Large intestine (tissue), 3 donors: ENCODE measurements around the gene WNT2. TPM values are rescaled to one million over a fixed set of nuclear protein-coding genes. Genes with fewer than 3 reads are reported as not detected.

Experiments used
- DNase-seq, 2 donors: peaks; one replicate each; pipeline versions ENCODE4 v3.0.0 to v3.0.0-alpha.2; 2013
- H3K27ac ChIP-seq: one replicate; pipeline ENCODE4 v1.5.1; 2013; ENCODE audit warnings: low read length
- H3K27me3 ChIP-seq: 2 replicates; pipeline ENCODE4 v1.6.1; 2013; ENCODE audit warnings: low read length; ENCODE audit not compliant: control insufficient read depth, insufficient read depth
- H3K36me3 ChIP-seq: 2 replicates; pipeline ENCODE4 v1.6.1; 2013; ENCODE audit warnings: low read length; ENCODE audit not compliant: control insufficient read depth, insufficient read depth
- H3K4me1 ChIP-seq: one replicate; pipeline ENCODE4 v1.6.1; 2013; ENCODE audit warnings: low read length; ENCODE audit not compliant: control insufficient read depth, insufficient read depth
- H3K4me3 ChIP-seq: one replicate; pipeline ENCODE4 v1.5.1; 2013; ENCODE audit warnings: low read length
- H3K9me3 ChIP-seq: one replicate; pipeline ENCODE4 v1.6.1; 2013; ENCODE audit warnings: mild to moderate bottlenecking, low read depth, low read length, moderate library complexity; ENCODE audit not compliant: control insufficient read depth
- WGBS: methylation state at CpG from one replicate; pipeline ENCODE4 v1.1.5; 2013; ENCODE audit warnings: low lambda C conversion rate; ENCODE audit not compliant: insufficient coverage; 5-methylcytosine and 5-hydroxymethylcytosine counted together
- polyA plus RNA-seq: library from polyadenylated mRNA; unstranded; fragments of 120-200 nt; gene quantifications from one replicate; pipeline ENCODE4 v1.2.1, GENCODE V29; 2013

WNT2 gene
- polyA plus RNA-seq, 1 donor = 0.25 TPM

DNA sequence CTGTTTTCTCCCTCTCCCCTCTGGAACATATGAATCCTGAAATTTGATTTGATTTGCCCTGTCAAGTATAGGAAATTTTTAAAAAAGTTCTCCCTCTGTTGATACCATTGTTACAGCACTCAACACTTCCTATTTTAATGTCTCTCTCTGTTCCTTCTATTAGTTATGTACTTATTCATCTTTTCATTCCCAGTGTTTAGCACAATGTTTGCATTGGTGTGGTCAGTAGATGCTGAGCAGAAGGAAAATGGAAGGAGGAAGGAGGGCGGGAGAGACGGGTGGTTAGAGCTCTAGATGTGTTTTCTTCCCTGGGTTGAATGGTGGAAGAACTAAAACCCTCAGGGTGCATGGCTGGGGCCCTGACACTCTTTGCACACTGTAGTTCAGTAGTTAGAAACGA, 79.5 kb downstream of the WNT2 start:
- Histone ChIP-seq H3K36me3 (no peaks in the 10 kb centered on the region), H3K9me3 (peaks cover 2% of the 10 kb centered on the region), H3K4me1 (no peaks in the 10 kb centered on the region), H3K27me3 (peaks cover 4% of the 10 kb centered on the region), H3K27ac (no peak overlapping the region), H3K4me3 (no peak overlapping the region)
- no CpG with 5 or more reads among the region's 3 CpGs for WGBS
- DNase-seq = no peak

DNA sequence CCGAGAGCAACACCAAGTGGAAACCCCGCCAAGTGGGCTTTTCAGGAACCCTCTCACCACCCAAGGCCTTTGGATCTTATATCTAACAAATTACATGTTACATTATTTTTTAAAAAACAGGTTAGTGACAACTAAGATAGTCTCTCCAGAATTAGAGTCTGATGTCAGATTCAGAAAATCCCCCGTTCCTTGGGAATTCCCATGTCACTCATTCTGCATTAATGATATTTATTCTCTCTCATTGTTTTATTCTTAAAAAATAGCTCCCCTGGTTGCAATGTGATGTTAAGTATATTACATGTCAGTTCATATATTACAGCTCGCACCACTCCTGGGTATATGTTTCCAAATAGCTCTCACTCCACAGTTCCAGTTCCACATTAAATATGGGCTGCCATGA, 81.8 kb downstream of the WNT2 start:
- Histone ChIP-seq H3K27ac (no peak overlapping the region), H3K36me3 (no peaks in the 10 kb centered on the region), H3K4me1 (no peaks in the 10 kb centered on the region), H3K9me3 (peaks cover 2% of the 10 kb centered on the region), H3K4me3 (no peak overlapping the region), H3K27me3 (peaks cover 4% of the 10 kb centered on the region)
- 100% methylated on average over 1 of the region's 4 CpGs for WGBS
- no peak for DNase-seq

- Histone ChIP-seq H3K9me3 (peaks cover 4% of the 10 kb centered on the region), H3K4me3 (no peak overlapping the region), H3K4me1 (no peaks in the 10 kb centered on the region), H3K27me3 (peaks cover 4% of the 10 kb centered on the region), H3K27ac (no peak overlapping the region), H3K36me3 (no peaks in the 10 kb centered on the region)
- WGBS = 80% methylated on average over 1 of the region's 7 CpGs
- no peak for DNase-seq
Measured at GRCh38 chr7:117238937-117239336, 83.9 kb downstream of the WNT2 start.

DNA sequence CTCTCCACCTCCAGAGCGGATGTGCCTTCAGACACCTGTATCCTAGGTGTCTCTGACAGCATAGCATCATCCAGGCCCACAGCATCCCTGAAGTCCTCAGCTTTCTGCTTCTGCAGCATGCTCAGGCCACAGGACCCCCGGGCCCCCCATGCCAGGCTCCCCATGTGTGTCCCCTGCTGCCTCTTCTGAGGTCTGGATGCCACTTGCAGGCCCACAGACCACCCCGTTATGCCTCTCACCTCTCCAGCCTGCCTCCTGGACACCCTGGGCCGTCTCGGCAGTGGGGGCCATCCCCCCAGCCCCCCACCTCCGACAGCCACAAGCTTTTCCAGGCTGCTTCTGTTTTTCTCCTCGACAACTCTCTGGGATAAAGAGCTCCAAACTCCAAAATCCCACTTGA, 84.4 kb downstream of the WNT2 start:
- Histone ChIP-seq H3K27ac (no peak overlapping the region), H3K36me3 (no peaks in the 10 kb centered on the region), H3K9me3 (peaks cover 4% of the 10 kb centered on the region), H3K4me3 (no peak overlapping the region), H3K4me1 (no peaks in the 10 kb centered on the region), H3K27me3 (peaks cover 4% of the 10 kb centered on the region)
- 100% methylated on average over 1 of the region's 7 CpGs for WGBS
- DNase-seq = no peak

DNA sequence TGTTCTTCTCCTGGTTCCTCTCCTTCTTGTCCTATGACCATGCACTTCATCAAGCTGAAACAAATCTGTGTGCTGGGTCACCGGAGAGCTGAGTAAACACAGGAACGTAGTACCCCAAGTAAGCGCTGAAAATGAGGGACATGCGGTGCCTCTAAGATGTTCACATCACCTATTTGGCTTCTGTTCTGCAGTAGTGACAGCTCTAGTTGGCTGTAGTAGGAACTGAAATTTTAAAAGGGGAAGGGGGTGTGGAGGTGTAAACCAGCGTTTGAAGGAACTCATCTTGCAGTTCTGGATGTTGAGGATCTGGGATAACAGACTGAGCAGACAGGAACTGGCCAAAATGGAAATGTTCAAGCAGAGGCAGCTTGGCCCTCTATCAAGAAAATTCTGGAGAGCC, 85.2 kb downstream of the WNT2 start:
- DNase-seq = no peak
- H3K27me3 ChIP-seq = peaks cover 4% of the 10 kb centered on the region
- H3K4me1 ChIP-seq = no peaks in the 10 kb centered on the region
- no peaks in the 10 kb centered on the region for H3K36me3 ChIP-seq
- WGBS = no CpG with 5 or more reads among the region's 5 CpGs
- no peak overlapping the region for H3K27ac ChIP-seq
- H3K9me3 ChIP-seq = peaks cover 4% of the 10 kb centered on the region
- H3K4me3 ChIP-seq = no peak overlapping the region

DNA sequence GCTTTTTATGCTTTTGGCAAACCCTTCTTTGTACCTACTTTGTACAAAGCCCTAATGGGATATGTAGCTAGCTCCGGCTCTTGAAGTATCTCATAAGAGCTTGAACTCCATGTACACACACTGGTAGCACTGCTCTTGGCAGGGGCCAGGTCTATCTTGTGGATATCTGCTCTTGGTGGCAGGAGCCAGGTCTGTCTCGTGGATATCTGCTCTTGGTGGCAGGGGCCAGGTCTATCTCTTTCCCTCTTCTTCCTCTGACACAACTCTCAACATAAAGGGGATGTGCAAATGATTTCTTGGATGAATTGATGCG, 91.9 kb downstream of the WNT2 start:
- Histone ChIP-seq H3K9me3 (peaks cover 7% of the 10 kb centered on the region), H3K4me1 (no peaks in the 10 kb centered on the region), H3K27ac (no peak overlapping the region), H3K27me3 (no peaks in the 10 kb centered on the region), H3K4me3 (no peak overlapping the region), H3K36me3 (peaks cover 5% of the 10 kb centered on the region)
- DNase-seq = no peak
- 100% methylated on average over 1 of the region's 3 CpGs for WGBS

GRCh38 chr7:117230276-117231046, 92.4 kb downstream of the WNT2 start:
- Histone ChIP-seq H3K27me3 (no peaks in the 10 kb centered on the region), H3K4me3 (no peak overlapping the region), H3K27ac (no peak overlapping the region), H3K4me1 (no peaks in the 10 kb centered on the region), H3K9me3 (peaks cover 3% of the 10 kb centered on the region), H3K36me3 (peaks cover 5% of the 10 kb centered on the region)
- 100% methylated on average over 2 of the region's 4 CpGs for WGBS
- DNase-seq = no peak

DNA sequence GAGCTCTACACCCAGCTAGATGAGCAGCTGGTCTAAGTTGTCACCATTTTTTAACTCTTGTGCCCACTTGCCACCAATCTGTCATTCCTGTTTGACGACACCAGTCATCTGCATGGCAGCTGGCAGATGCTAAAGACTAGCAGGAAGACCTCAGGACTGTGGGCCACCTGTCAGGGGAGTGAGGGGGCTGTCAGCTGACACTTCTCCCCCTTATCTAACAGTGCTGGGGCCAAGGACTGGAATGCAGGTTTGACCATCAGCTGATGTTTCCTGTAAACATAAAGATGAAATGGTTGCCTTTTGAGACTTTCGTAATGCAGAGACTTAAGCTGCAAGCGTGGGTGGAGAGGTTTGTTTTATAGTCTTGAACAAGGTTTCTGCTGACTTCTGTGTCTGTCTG, 93.5 kb downstream of the WNT2 start:
- no peak overlapping the region for H3K27ac ChIP-seq
- WGBS = no CpG with 5 or more reads among the region's 3 CpGs
- H3K4me1 ChIP-seq = no peaks in the 10 kb centered on the region
- peaks cover 9% of the 10 kb centered on the region for H3K36me3 ChIP-seq
- H3K27me3 ChIP-seq = no peaks in the 10 kb centered on the region
- no peak for DNase-seq
- no peak overlapping the region for H3K4me3 ChIP-seq
- peaks cover 3% of the 10 kb centered on the region for H3K9me3 ChIP-seq

GRCh38 chr7:117227091-117227490, 95.8 kb downstream of the WNT2 start:
- Histone ChIP-seq H3K4me3 (no peak overlapping the region), H3K9me3 (no peaks in the 10 kb centered on the region), H3K27me3 (no peaks in the 10 kb centered on the region), H3K27ac (no peak overlapping the region), H3K36me3 (peaks cover 19% of the 10 kb centered on the region), H3K4me1 (no peaks in the 10 kb centered on the region)
- WGBS = no CpG with 5 or more reads among the region's 4 CpGs
- DNase-seq = no peak

GRCh38 chr7:117225536-117225935, 97.3 kb downstream of the WNT2 start:
- Histone ChIP-seq H3K9me3 (no peaks in the 10 kb centered on the region), H3K27ac (no peak overlapping the region), H3K36me3 (peaks cover 28% of the 10 kb centered on the region), H3K4me1 (no peaks in the 10 kb centered on the region), H3K27me3 (no peaks in the 10 kb centered on the region), H3K4me3 (no peak overlapping the region)
- DNase-seq = no peak
- WGBS = no CpG with 5 or more reads among the region's 6 CpGs
